H1 (cell line): ENCODE results near the gene PTHLH. TPM values are rescaled to one million over a fixed set of nuclear protein-coding genes. Genes with fewer than 3 reads are reported as not detected.

Experiments
- CTCF ChIA-PET: fragments of 300-600 bp; sonication (Branson Sonifier 250); formaldehyde crosslinking; loops from one replicate; lab custom pipeline; 2021; ENCODE audit not compliant: partially characterized antibody; lab: Charles Lee
- POLR2A ChIA-PET: fragments of 300-600 bp; sonication (Branson Sonifier 250); formaldehyde crosslinking; loops from one replicate; lab custom pipeline; 2021; ENCODE audit warnings: inconsistent platforms; ENCODE audit not compliant: partially characterized antibody; lab: Charles Lee
- DNase-seq, 2 experiments: peaks; one replicate each; pipeline versions ENCODE4 v3.0.0 to v3.0.0-alpha.2; 2010 to 2022; ENCODE audit warnings: low spot score in 2 of 2, low read depth in 1 of 2, mixed read lengths in 1 of 2
- FAIRE-seq: peaks from 2 replicates; lab custom pipeline; 2011; peaks lifted over from hg19 to GRCh38; lab: Jason Lieb, UNC
- H2AFZ ChIP-seq: 2 replicates; pipeline ENCODE4 v1.8.1; 2012; ENCODE audit warnings: low read length, inconsistent platforms
- H2AK5ac ChIP-seq: 2 replicates; pipeline ENCODE4 v1.6.1; 2013; ENCODE audit warnings: low read depth, low read length
- H2BK120ac ChIP-seq: replicated peaks from 2 replicates; pipeline ENCODE3; 2013; ENCODE audit warnings: low read depth, low read length, inconsistent platforms
- H2BK12ac ChIP-seq: 2 replicates; pipeline ENCODE4 v1.6.1; 2013; ENCODE audit warnings: low read depth, low read length
- H2BK15ac ChIP-seq: 2 replicates; pipeline ENCODE4 v1.6.1; 2013; ENCODE audit warnings: low read length
- H2BK20ac ChIP-seq: 2 replicates; pipeline ENCODE4 v1.6.1; 2013; ENCODE audit warnings: low read length
- H2BK5ac ChIP-seq: 2 replicates; pipeline ENCODE4 v1.6.1; 2013; ENCODE audit warnings: low read depth, low read length
- H3K14ac ChIP-seq: 2 replicates; pipeline ENCODE4 v1.6.1; 2013; ENCODE audit warnings: inconsistent platforms; ENCODE audit not compliant: insufficient read length
- H3K18ac ChIP-seq: 2 replicates; pipeline ENCODE4 v1.6.1; 2013; ENCODE audit warnings: low read length; ENCODE audit errors: extremely low read depth
- H3K23ac ChIP-seq: 2 replicates; pipeline ENCODE4 v1.6.1; 2013; ENCODE audit warnings: inconsistent platforms; ENCODE audit not compliant: insufficient read length
- H3K23me2 ChIP-seq: 2 replicates; pipeline ENCODE4 v1.6.1; 2013; ENCODE audit warnings: low read depth, low read length
- H3K27ac ChIP-seq: 2 replicates; pipeline ENCODE4 v1.6.1; 2011; ENCODE audit warnings: low read depth, low read length, inconsistent platforms
- H3K27me3 ChIP-seq, 4 experiments: replicated peaks in 1 of 4; 1 replicate in 1 of 4; 2 replicates in 3 of 4; pipeline versions ENCODE4 v1.6.1 to v1.8.1; 2011 to 2013; ENCODE audit warnings: low read length in 3 of 4, mild to moderate bottlenecking in 3 of 4, inconsistent platforms in 2 of 4, mixed read lengths in 2 of 4, moderate library complexity in 1 of 4; ENCODE audit not compliant: control insufficient read depth in 3 of 4, insufficient read depth in 3 of 4; ENCODE audit errors: extremely low read depth in 1 of 4
- H3K36me3 ChIP-seq, 4 experiments: 2 replicates each; pipeline versions ENCODE4 v1.6.1 to v1.8.1; 2011 to 2013; ENCODE audit warnings: mild to moderate bottlenecking in 4 of 4, low read length in 3 of 4, moderate library complexity in 2 of 4, control low read depth in 1 of 4, inconsistent platforms in 1 of 4; ENCODE audit not compliant: insufficient read depth in 4 of 4, control insufficient read depth in 2 of 4
- H3K4ac ChIP-seq: replicated peaks from 2 replicates; pipeline ENCODE3; 2013; ENCODE audit warnings: low read length, low read depth, mixed read lengths, inconsistent platforms; ENCODE audit not compliant: insufficient read length
- H3K4me1 ChIP-seq, 4 experiments: replicated peaks in 1 of 4; 1 replicate in 1 of 4; 2 replicates in 3 of 4; pipeline versions ENCODE4 v1.6.1 to v1.8.1; 2011 to 2013; ENCODE audit warnings: low read length in 3 of 4, inconsistent platforms in 2 of 4, mixed read lengths in 1 of 4; ENCODE audit not compliant: insufficient read depth in 4 of 4, control insufficient read depth in 3 of 4
- H3K4me2 ChIP-seq, 2 experiments: 2 replicates each; pipeline versions ENCODE4 v1.6.1 to v1.8.1; 2011 to 2013; ENCODE audit warnings: low read depth in 2 of 2, low read length in 2 of 2, control low read depth in 1 of 2, inconsistent platforms in 1 of 2, mild to moderate bottlenecking in 1 of 2; ENCODE audit not compliant: insufficient read depth in 1 of 2
- H3K4me3 ChIP-seq, 4 experiments: fragments of 200-600, 300-600 bp in 1 of 4; sonication (generic), shearing (Covaris generic), sonication (Bioruptor Twin) in 1 of 4; 2 replicates each; pipeline versions ENCODE4 v1.5.1 to v1.8.1; 2011 to 2016; ENCODE audit warnings: low read length in 4 of 4, low read depth in 3 of 4, control low read depth in 2 of 4, inconsistent platforms in 2 of 4, mild to moderate bottlenecking in 2 of 4, mixed read lengths in 1 of 4, moderate library complexity in 1 of 4; ENCODE audit not compliant: insufficient read depth in 2 of 4; ENCODE audit errors: extremely low read depth in 1 of 4
- H3K56ac ChIP-seq: replicated peaks from 2 replicates; pipeline ENCODE3; 2013; ENCODE audit warnings: low read depth, mild to moderate bottlenecking, mixed read lengths, low read length, inconsistent platforms; ENCODE audit not compliant: insufficient read length
- H3K79me1 ChIP-seq: 2 replicates; pipeline ENCODE4 v1.6.1; 2013; ENCODE audit warnings: low read depth, low read length, control low read depth
- H3K79me2 ChIP-seq, 2 experiments: 2 replicates each; pipeline versions ENCODE4 v1.6.1 to v1.8.1; 2012 to 2013; ENCODE audit warnings: low read length in 2 of 2, mild to moderate bottlenecking in 2 of 2, inconsistent platforms in 1 of 2; ENCODE audit not compliant: insufficient read depth in 2 of 2, control insufficient read depth in 1 of 2
- H3K9ac ChIP-seq, 4 experiments: replicated peaks in 1 of 4; 1 replicate in 1 of 4; 2 replicates in 3 of 4; pipeline versions ENCODE4 v1.6.1 to v1.8.1; 2011 to 2013; ENCODE audit warnings: low read depth in 3 of 4, low read length in 3 of 4, control low read depth in 2 of 4, mild to moderate bottlenecking in 2 of 4, moderate library complexity in 2 of 4, inconsistent platforms in 1 of 4; ENCODE audit errors: extremely low read depth in 1 of 4
- H3K9me3 ChIP-seq, 2 experiments: 2 replicates each; pipeline versions ENCODE4 v1.6.1 to v1.8.1; 2012 to 2013; ENCODE audit warnings: mild to moderate bottlenecking in 2 of 2, moderate library complexity in 2 of 2, control low read depth in 1 of 2, inconsistent platforms in 1 of 2, low read depth in 1 of 2, low read length in 1 of 2, mixed read lengths in 1 of 2; ENCODE audit not compliant: insufficient read depth in 2 of 2
- H4K20me1 ChIP-seq, 2 experiments: replicated peaks in 1 of 2; 2 replicates each; pipeline versions ENCODE3 to v1.8.1; 2011 to 2013; ENCODE audit warnings: inconsistent platforms in 2 of 2, low read length in 2 of 2, mild to moderate bottlenecking in 1 of 2; ENCODE audit not compliant: insufficient read depth in 2 of 2, control insufficient read depth in 1 of 2
- H4K5ac ChIP-seq: 2 replicates; pipeline ENCODE4 v1.6.1; 2013; ENCODE audit warnings: low read length, low read depth, mixed read lengths, inconsistent platforms; ENCODE audit not compliant: insufficient read length
- H4K8ac ChIP-seq: 2 replicates; pipeline ENCODE4 v1.8.0; 2013; ENCODE audit warnings: mild to moderate bottlenecking, moderate library complexity, low read length, inconsistent platforms; ENCODE audit not compliant: insufficient read depth; ENCODE audit errors: extremely low read depth
- H4K91ac ChIP-seq: replicated peaks from 2 replicates; pipeline ENCODE3; 2013; ENCODE audit warnings: low read length, mixed read lengths, inconsistent platforms; ENCODE audit not compliant: insufficient read length
- CBX5 ChIP-seq: fragments of 300-800, 300-1000 bp; sonication (generic); IDR thresholded peaks from 2 replicates; pipeline ENCODE4 v1.7.1; 2016; ENCODE audit warnings: antibody characterized with exemption, low read length, low read depth
- EZH2 ChIP-seq: fragments of 200-600 bp; sonication (generic); IDR thresholded peaks from 2 replicates; pipeline ENCODE4 v1.7.1; 2012; ENCODE audit warnings: low read depth, mild to moderate bottlenecking, moderate library complexity, low read length, inconsistent platforms; ENCODE audit not compliant: severe bottlenecking
- POLR2A ChIP-seq, 2 experiments: IDR thresholded peaks; 1 replicate in 1 of 2; 2 replicates in 1 of 2; pipeline ENCODE4 v1.6.1; 2011; ENCODE audit warnings: low read depth in 2 of 2, low read length in 2 of 2, mild to moderate bottlenecking in 2 of 2; ENCODE audit errors: control extremely low read depth in 1 of 2
- SP2 ChIP-seq: IDR thresholded peaks from 2 replicates; pipeline ENCODE4 v1.6.1; 2012; ENCODE audit warnings: mild to moderate bottlenecking, low read length, inconsistent platforms
- WGBS, 2 experiments: shearing (Covaris generic) in 1 of 2; methylation state at CpG; one replicate each; pipeline versions ENCODE4 v1.1.6 to v1.1.7; 2013 to 2015; ENCODE audit warnings: low lambda C conversion rate in 2 of 2, mixed read lengths in 2 of 2, inconsistent platforms in 1 of 2, low coverage in 1 of 2, missing lambda C conversion rate in 1 of 2; ENCODE audit not compliant: insufficient replicate concordance in 2 of 2, insufficient coverage in 1 of 2, insufficient read length in 1 of 2; ENCODE audit errors: extremely low coverage in 1 of 2, missing lambda C conversion rate in 1 of 2; 5-methylcytosine and 5-hydroxymethylcytosine counted together
- polyA plus RNA-seq, 7 experiments: library from polyadenylated mRNA; depleted of rRNA in 3 of 7; stranded (reverse) in 5 of 7; unstranded in 2 of 7; fragments of >200 nt in 5 of 7; fragments of 200-250 nt in 2 of 7; gene quantifications; 1 replicate in 5 of 7; 2 replicates in 1 of 7; 4 replicates in 1 of 7; pipeline versions ENCODE4 v1.2.1 to v1.2.3, GENCODE V29; 2011 to 2013; ENCODE audit warnings: missing spikeins in 2 of 7, mixed read lengths in 2 of 7
- total RNA-seq: library from RNA; stranded (reverse); fragmentation: NEBNext Ultra II Directional; extraction: Animal tissue kit (Norgen Biotek cat#: 25700); gene quantifications from 2 replicates; pipeline ENCODE4 v1.2.1, GENCODE V29; 2021

PTHLH gene
- total and polyA plus RNA-seq, 2 of the 8 experiments (the other 6 are each of a cell fraction or from before 2014, with no cell fraction given) = 0.32 TPM; not detected in 1

DNA sequence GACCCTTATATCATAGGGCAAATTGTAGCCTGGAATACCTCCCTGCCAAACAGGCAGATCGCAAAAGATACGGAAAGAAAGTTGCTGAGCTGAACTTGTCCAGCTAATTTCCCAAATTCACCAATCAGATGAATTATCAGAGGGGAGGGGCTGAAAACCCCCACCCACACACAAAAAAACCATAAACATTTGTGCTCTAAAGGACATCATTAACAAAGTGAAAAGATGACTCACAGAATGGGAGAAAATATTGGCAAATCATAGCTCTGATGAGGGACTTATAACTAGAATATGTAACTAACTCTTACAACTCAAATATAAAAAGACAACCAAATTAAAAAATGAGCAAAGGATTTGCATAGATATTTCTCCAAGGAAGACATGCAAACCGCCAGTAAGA, 36.3 kb downstream of the PTHLH start:
- Histone ChIP-seq H4K20me1 (no peaks in the 10 kb centered on the region), H2AFZ (no peak overlapping the region), H3K27me3 (no peaks in the 10 kb centered on the region), H4K91ac (no peak overlapping the region), H3K23me2 (no peaks in the 10 kb centered on the region; the same call in 1 of the 2 replicates), H3K79me2 (no peaks in the 10 kb centered on the region), H3K36me3 (no peaks in the 10 kb centered on the region), H3K23ac (no peak overlapping the region), H3K9ac (no peak overlapping the region), H3K79me1 (no peaks in the 10 kb centered on the region), H2BK12ac (no peak overlapping the region), H2BK20ac (no peak overlapping the region), H4K5ac (no peak overlapping the region), H3K4ac (no peak overlapping the region), H2BK5ac (no peak overlapping the region), H3K56ac (no peak overlapping the region), H3K9me3 (no peaks in the 10 kb centered on the region), H4K8ac (no peak overlapping the region), H3K4me1 (no peaks in the 10 kb centered on the region), H3K4me3 (no peak overlapping the region), H2BK120ac (no peak overlapping the region), H3K4me2 (no peak overlapping the region), H2BK15ac (no peak overlapping the region), H2AK5ac (no peak overlapping the region), H3K27ac (no peak overlapping the region), H3K14ac (no peak overlapping the region), H3K18ac (no peak overlapping the region)
- CTCF ChIA-PET = interaction anchor here (0.8 to 1.9 kb wide), 14 partner anchors 9 to 937 kb away, joined by 3 to 5 read pairs (median 3); no protein-coding TSS in a partner anchor
- WGBS, 2 experiments = 83% methylated on average over 3 of the region's 3 CpGs; no CpG with 5 or more reads in 1 of the 2 experiments
- no peak for FAIRE-seq
- no peak for DNase-seq
- TF ChIP-seq POLR2A (IDR thresholded peaks at IDR 0.05; ENCODE audit: control extremely low read depth in 1 of 2, low read depth in 2 of 2, low read length in 2 of 2) = no peak
- TF ChIP-seq EZH2 = no peak
- no peak for TF ChIP-seq SP2
- TF ChIP-seq CBX5 = no peak
- POLR2A ChIA-PET = no interaction called here
